Measurements from ENCODE around the gene SHISA8.

GRCh38 chr22:41905411-41906202 is 9.3 kb downstream of the SHISA8 start:
- TF ChIP-seq GATA2 (IDR thresholded peaks at IDR 0.05; ENCODE audit: low read depth, low read length) (no peak), GATA3 (IDR thresholded peaks at IDR 0.05; ENCODE audit: low read depth, low read length) (no peak)
